Right lobe of liver (tissue), 6 donors: ENCODE data around the gene CDC42BPA. TPM values are rescaled to one million over a fixed set of nuclear protein-coding genes. Genes with fewer than 3 reads are reported as not detected.

Source experiments
- ATAC-seq, 4 donors: fragments of 200-7000 bp; cut with Tn5 transposase; one replicate each; pipeline ENCODE4 v1.9.1; 2020; ENCODE audit warnings: mild to moderate bottlenecking in 4 of 4, moderate library complexity in 4 of 4
- DNase-seq, 3 donors: peaks; one replicate each; pipeline ENCODE4 v3.0.0-alpha.2; 2020
- H3K27ac ChIP-seq, 3 donors: fragments of 200-600 bp; one replicate each; pipeline ENCODE4 v1.8.0; 2022
- H3K27me3 ChIP-seq, 2 donors: fragments of 200-600 bp; one replicate each; pipeline ENCODE4 v1.8.0; 2022
- H3K36me3 ChIP-seq, 4 donors: fragments of 200-600 bp; sonication (generic) in 1 of 4; one replicate each; pipeline versions ENCODE4 v1.5.1 to v1.8.0; 2017 to 2022; ENCODE audit warnings: control low read depth in 1 of 4
- H3K4me1 ChIP-seq, 4 donors: fragments of 200-600 bp; sonication (generic) in 1 of 4; one replicate each; pipeline versions ENCODE4 v1.5.1 to v1.8.0; 2017 to 2022; ENCODE audit warnings: control low read depth in 1 of 4
- H3K4me3 ChIP-seq, 3 donors: fragments of 200-600 bp; one replicate each; pipeline ENCODE4 v1.8.0; 2022
- H3K9me3 ChIP-seq, 4 donors: fragments of 200-600 bp; sonication (generic) in 1 of 4; one replicate each; pipeline versions ENCODE4 v1.5.1 to v1.8.0; 2017 to 2022; ENCODE audit warnings: control low read depth in 1 of 4
- CTCF ChIP-seq, 4 donors: fragments of 200-600 bp in 3 of 4; fragments of 450-650 bp in 1 of 4; IDR thresholded peaks; one replicate each; pipeline versions ENCODE4 v1.5.1 to v1.8.0; 2016 to 2022; ENCODE audit warnings: antibody characterized with exemption in 4 of 4, mild to moderate bottlenecking in 2 of 4
- POLR2A ChIP-seq: fragments of 450-650 bp; IDR thresholded peaks from one replicate; pipeline ENCODE4 v1.6.1; 2017; ENCODE audit warnings: antibody characterized with exemption, mild to moderate bottlenecking
- whole genome bisulfite sequencing: methylation state at CpG from one replicate; pipeline ENCODE4 v1.1.6; 2018; ENCODE audit warnings: low coverage, low lambda C conversion rate; ENCODE audit not compliant: insufficient coverage; ENCODE audit errors: missing lambda C conversion rate; 5-methylcytosine and 5-hydroxymethylcytosine counted together
- intact Hi-C, 2 donors: fragments of 100-400 bp; cut with DNase I; formaldehyde crosslinking; loops; one replicate each; pipeline versions ENCODE4 v1.11.2 to v1.14.1; 2022
- total RNA-seq, 6 experiments: library from RNA; depleted of rRNA in 2 of 6; stranded (reverse); fragments of >200 nt in 2 of 6; fragmentation: NEBNext Ultra II Directional in 3 of 6; extraction: Animal tissue kit (Norgen Biotek cat#: 25700) in 3 of 6; gene quantifications; one replicate each; pipeline versions ENCODE4 v1.1.0 to v1.2.4, GENCODE V29; 2016 to 2023
- donor health status: DM: no; HTN: yes; CAD: no.
- donor health status: DM: no; HTN: no; CAD: no.
- donor health status: DM: no; HTN: no; CAD: no.
- donor health status: DM: no; HTN: yes; CAD: no.
- donor health status: DM: no; HTN: yes; CAD: no.

The CDC42BPA gene
- total RNA-seq, 6 experiments from 2014 or later, result 11.4 to 35.0 (median 22.2) TPM

- intact Hi-C loops, result no loop called here
- ATAC-seq (no peak), DNase-seq (no peak)
- Histone ChIP-seq H3K4me3 (no peak overlapping the region), H3K9me3 (no peaks in the 10 kb centered on the region), H3K27ac (no peak overlapping the region), H3K36me3 (no peaks in the 10 kb centered on the region), H3K4me1 (no peaks in the 10 kb centered on the region), H3K27me3 (no peaks in the 10 kb centered on the region)
- no peak for TF ChIP-seq CTCF (IDR thresholded peaks at IDR 0.05)
- no peak for TF ChIP-seq POLR2A
- 77% methylated on average over 4 of the region's 5 CpGs for WGBS
Measured at GRCh38 chr1:227335242-227336020, 17.1 kb upstream of the CDC42BPA start.

GRCh38 chr1:227333423-227333822 is 15.1 kb upstream of the CDC42BPA start:
- H3K9me3 ChIP-seq, result no peaks in the 10 kb centered on the region
- no peak overlapping the region for H3K27ac ChIP-seq
- H3K27me3 ChIP-seq, result no peaks in the 10 kb centered on the region
- no peaks in the 10 kb centered on the region for H3K36me3 ChIP-seq
- intact Hi-C loops, result no loop called here
- peaks cover 0 to 9% (median 3%) of the 10 kb centered on the region in 4 donors for H3K4me1 ChIP-seq
- no peak for DNase-seq
- TF ChIP-seq POLR2A, result no peak
- no peak for TF ChIP-seq CTCF (IDR thresholded peaks at IDR 0.05)
- H3K4me3 ChIP-seq, result no peak overlapping the region
- no peak for ATAC-seq
- WGBS, result 95% methylated on average over 4 of the region's 4 CpGs

GRCh38 chr1:227330279-227331076 is 12.2 kb upstream of the CDC42BPA start:
- whole genome bisulfite sequencing, result 67% methylated on average over 8 of the region's 8 CpGs
- intact Hi-C loops, result no loop called here
- Histone ChIP-seq H3K27ac (no peak overlapping the region), H3K27me3 (no peaks in the 10 kb centered on the region), H3K4me3 (no peak overlapping the region), H3K36me3 (no peaks in the 10 kb centered on the region), H3K4me1 (peaks cover 0 to 16% (median 3%) of the 10 kb centered on the region in 4 donors), H3K9me3 (no peaks in the 10 kb centered on the region)
- DNase-seq (no peak), ATAC-seq (no peak)
- TF ChIP-seq CTCF (IDR thresholded peaks at IDR 0.05), result no peak
- no peak for TF ChIP-seq POLR2A

GRCh38 chr1:227328405-227329019 is 10.2 kb upstream of the CDC42BPA start:
- H3K4me3 ChIP-seq, result no peak overlapping the region
- peaks cover 0 to 16% (median 4%) of the 10 kb centered on the region in 4 donors for H3K4me1 ChIP-seq
- no peaks in the 10 kb centered on the region for H3K36me3 ChIP-seq
- WGBS, result 29% methylated on average over 6 of the region's 6 CpGs
- peak; percentile 67 to 81 (median 78) for ATAC-seq
- no peaks in the 10 kb centered on the region for H3K27me3 ChIP-seq
- no peak for TF ChIP-seq CTCF (IDR thresholded peaks at IDR 0.05)
- intact Hi-C loops, result no loop called here
- no peak overlapping the region for H3K27ac ChIP-seq
- no peaks in the 10 kb centered on the region for H3K9me3 ChIP-seq
- DNase-seq, result no peak
